Measurements from ENCODE around the gene DCTN2.
"Not testable (repeated sequence)": the region's sequence is repeated elsewhere in the genome, so short reads cannot be mapped to it uniquely, and the experiment has no call there.

The DCTN2 gene

DNA sequence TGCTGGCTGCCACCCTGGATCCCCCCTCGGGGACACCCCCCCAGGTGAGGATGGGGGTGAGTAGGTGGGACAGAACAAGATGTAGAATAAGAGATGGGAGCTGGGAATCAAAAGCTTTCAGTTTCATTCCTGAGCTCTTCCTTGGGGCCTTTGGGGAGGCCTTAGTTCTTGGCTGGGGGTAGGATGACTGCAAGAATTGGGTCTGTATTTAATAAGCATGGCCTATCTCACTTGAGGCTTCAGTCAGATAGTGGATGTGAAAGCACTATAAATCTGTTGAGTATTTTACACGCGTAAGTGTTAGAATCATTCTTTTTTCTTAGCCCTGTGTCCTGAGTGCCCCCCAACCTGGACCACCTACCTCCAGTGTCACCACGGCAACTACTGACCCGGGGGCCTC is 19.8 kb downstream of the DCTN2 start:
- DNase-seq (ENCODE audit: low spot score): no peak

DNA sequence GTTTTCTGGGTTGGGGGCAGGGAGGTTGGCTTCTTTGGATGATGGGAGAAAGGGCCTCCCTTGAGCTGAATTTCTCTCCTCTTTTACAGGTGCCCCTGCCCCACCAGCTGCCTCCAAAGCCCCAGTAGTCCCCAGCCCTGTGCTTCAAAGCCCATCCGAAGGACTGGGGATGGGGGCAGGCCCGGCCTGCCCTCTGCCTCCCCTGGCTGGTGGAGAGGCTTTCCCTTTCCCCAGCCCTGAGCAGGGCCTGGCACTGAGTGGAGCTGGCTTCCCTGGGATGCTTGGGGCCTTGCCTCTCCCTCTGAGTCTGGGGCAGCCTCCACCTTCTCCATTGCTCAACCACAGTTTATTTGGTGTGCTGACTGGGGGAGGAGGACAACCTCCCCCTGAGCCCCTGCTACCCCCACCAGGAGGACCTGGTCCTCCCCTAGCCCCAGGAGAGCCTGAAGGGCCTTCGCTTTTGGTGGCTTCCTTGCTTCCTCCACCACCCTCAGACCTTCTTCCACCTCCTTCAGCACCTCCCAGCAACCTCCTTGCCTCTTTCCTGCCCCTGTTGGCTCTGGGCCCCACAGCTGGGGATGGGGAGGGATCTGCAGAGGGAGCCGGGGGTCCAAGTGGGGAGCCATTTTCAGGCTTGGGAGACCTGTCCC is 20.4 kb downstream of the DCTN2 start:
- DNase-seq (ENCODE audit: low spot score): no peak

- no peak for DNase-seq (ENCODE audit: low spot score)
Observed at GRCh38 chr12:57525615-57526383, 21.2 kb downstream of the DCTN2 start.

GRCh38 chr12:57524814-57525614 is 22.0 kb downstream of the DCTN2 start:
- DNase-seq (ENCODE audit: low spot score): no peak

- DNase-seq (ENCODE audit: low spot score): no peak
Observed at GRCh38 chr12:57523706-57524614, 23.0 kb downstream of the DCTN2 start.

DNA sequence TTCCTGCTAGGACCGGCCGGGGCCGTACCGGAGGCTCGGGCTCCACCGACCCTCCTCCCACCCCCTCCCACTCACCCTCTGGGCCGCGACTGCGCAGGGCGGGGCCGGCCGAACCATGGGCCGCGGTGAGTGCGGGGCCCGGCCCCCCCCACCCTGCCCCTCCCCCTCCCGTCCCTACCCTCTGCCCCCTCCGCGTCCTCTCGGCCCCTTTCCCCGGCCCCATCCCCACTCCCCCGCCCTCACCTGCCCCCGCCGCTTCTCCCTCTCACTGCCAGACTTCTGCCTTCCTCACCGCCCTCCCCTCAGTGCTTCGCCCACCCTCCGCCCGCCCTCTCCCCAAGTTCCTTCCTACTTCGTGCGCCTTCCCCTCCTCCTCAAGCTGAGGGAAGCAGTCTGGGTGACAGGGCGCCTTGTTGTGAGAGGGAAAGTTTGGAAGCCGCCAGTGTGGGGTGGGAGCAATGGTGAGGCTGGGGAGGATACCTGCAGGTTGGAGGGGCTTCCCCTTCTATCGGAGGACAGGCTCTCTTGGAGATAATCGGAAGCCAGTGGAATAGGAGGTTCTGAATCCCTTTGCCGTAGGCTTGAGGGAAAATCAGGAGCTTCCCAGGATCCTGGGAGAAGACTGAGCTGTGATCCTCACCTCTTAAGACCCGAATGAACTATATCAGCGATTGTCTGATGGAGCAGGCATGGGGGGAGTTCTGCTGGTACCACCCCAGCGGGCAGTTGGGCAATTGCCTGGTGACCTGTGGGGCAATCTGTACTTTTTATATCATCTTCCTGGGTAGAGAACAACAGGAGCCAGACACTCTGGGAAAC is 23.9 kb downstream of the DCTN2 start:
- no peak for DNase-seq (ENCODE audit: low spot score)

GRCh38 chr12:57522011-57522886 is 24.7 kb downstream of the DCTN2 start, which contains the start of gene MBD6:
TSS of gene MBD6 (plus strand) at chr12:57522824. CDS start at chr12:57524304, 1,480 bp downstream.
- peak; percentile 99 for DNase-seq (ENCODE audit: low spot score)

DNA sequence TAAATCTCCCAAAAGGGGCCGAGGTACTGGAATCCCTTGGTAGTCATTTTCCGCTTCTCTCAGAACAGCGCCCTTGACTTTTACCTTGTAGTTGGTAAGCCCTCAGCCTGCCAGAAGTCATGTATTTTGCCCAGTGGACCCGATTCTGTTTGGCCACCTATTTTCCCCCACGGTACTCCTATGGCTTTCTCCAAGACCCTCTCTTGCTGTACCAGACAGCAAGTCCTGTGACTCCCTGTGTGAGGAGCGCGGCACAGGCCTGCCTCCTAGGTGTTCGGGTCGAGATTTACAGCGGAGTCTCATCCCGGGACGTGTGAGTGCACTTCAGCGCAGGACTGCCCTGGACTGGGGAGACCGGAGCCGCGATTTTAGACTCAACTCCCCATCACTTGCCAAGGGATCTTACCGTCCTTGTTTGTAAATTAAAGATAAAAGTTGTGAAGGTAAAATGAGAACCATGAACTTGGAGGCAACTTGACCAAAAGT is 25.4 kb downstream of the DCTN2 start:
- no peak for DNase-seq (ENCODE audit: low spot score)

- DNase-seq (ENCODE audit: low spot score): peak; percentile 97
Observed at GRCh38 chr12:57520053-57520818, 26.8 kb downstream of the DCTN2 start, which contains the start of gene DDIT3. TSS of gene DDIT3 (minus strand) at chr12:57520514. CDS start at chr12:57517406, 3,108 bp downstream.

GRCh38 chr12:57519796-57520052 is 27.3 kb downstream of the DCTN2 start:
- DNase-seq (ENCODE audit: low spot score): peak; percentile 55

GRCh38 chr12:57518920-57519795 is 27.8 kb downstream of the DCTN2 start:
- DNase-seq (ENCODE audit: low spot score): peak; percentile 36

DNA sequence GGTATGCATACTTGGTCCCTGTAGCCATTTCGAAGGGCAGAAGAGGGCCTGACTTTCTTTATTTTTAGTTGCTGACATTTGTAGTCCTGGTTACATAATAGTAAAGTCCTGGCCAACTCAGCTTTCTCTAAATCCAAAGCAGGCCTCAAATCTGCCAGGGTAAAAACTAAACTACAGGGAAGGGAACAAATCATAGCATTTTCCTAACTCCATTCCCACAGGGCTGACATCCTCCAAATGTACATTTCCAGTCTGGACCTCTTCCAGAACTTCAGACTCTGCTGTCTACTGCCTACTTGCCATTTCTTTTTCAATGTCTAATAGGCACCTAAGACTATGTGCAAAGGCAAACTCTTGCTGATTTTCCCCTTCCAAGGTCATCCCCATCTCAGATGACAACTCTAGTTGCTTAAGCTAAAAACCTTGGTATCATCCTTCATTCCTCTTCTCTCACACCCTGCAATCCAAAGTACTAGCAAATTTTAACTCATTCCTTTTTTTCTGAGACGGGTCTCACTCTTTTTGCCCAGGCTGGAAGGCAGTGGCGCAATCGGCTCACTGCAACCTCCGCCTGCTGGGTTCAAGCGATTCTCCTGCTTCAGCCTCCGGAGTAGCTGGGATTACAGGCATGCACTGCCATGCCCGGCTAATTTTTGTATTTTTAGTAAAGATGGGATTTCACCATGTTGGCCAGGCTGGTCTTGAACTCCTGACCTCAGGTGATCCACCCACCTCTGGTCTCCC is 28.6 kb downstream of the DCTN2 start:
- DNase-seq (ENCODE audit: low spot score): no peak

- not testable (repeated sequence) for DNase-seq (ENCODE audit: low spot score)
Observed at GRCh38 chr12:57517718-57518117, 29.3 kb downstream of the DCTN2 start.

- peak; percentile 39 for DNase-seq (ENCODE audit: low spot score)
Observed at GRCh38 chr12:57517187-57517586, 29.8 kb downstream of the DCTN2 start.

DNA sequence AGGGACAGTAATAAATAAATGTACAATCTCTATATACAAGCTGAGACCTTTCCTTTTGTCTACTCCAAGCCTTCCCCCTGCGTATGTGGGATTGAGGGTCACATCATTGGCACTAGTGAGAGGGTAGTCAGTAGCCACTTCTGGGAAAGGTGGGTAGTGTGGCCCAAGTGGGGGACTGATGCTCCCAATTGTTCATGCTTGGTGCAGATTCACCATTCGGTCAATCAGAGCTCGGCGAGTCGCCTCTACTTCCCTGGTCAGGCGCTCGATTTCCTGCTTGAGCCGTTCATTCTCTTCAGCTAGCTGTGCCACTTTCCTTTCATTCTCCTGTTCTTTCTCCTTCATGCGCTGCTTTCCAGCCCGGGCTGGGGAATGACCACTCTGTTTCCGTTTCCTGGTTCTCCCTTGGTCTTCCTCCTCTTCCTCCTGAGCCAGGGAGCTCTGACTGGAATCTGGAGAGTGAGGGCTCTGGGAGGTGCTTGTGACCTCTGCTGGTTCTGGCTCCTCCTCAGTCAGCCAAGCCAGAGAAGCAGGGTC is 30.3 kb downstream of the DCTN2 start:
- DNase-seq (ENCODE audit: low spot score): no peak

DNA sequence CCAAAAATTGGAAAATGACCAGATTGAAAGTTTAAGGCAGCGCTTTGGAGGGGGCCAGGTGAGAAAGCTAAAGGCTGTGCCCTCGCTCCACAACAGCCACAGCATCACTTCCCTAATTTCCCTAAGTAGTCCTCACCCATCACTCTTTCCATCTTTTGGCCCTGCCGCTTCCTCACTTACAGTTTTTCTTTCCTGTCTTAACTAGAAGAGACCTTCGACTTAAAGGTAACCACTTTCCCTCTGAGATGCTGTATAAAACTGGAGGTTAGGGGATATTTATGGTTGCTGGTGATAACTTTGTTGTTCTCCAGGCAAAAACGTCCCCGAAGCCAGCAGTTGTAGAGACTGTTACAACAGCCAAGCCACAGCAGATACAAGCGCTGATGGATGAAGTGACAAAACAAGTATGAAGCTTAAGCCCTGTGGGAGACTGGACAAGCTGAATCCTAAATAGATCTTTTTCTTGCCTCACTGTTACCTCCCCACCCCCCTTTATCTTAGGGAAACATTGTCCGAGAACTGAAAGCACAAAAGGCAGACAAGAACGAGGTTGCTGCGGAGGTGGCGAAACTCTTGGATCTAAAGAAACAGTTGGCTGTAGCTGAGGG is 31.0 kb downstream of the DCTN2 start:
- no peak for DNase-seq (ENCODE audit: low spot score)
